OCI-LY3 (cell line): Measurements from ENCODE around the gene SPOCK3.

Experiments used
- CTCF ChIP-seq: fragments of 200-600, 300-600 bp; sonication (generic); IDR thresholded peaks from 2 replicates; pipeline ENCODE4 v1.5.1; 2014; ENCODE audit warnings: antibody characterized with exemption, low read length, low read depth
- EZH2phosphoT487 ChIP-seq: fragments of 200-600 bp; shearing (Covaris generic); IDR thresholded peaks from 2 replicates; pipeline ENCODE4 v1.6.1; 2018; ENCODE audit warnings: antibody characterized with exemption, mixed run types, low read depth

DNA sequence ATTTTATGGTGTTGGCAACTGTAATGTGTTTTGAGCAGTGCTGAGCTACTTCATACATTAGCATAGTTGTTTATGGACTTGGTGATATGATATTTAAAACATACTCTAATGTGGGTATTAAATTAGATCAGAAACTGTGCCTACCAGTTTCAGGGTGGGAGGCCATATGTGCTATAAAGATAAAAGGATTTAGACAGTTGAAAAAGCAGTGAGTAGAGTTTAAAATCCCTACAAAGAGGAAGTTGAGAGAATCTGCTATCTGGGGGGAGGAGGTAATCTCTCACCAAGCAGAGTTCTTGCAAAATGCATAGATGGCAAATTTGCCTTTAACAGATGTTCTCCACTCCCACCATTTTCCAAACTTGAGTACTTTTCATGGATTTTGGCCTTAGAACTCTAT, 154.5 kb downstream of the SPOCK3 start:
- TF ChIP-seq CTCF (no peak), EZH2phosphoT487 (no peak)
